Epithelial cell of esophagus (primary cell): ENCODE results near the gene SLC43A2.

Experiments
- DNase-seq: peaks from one replicate; pipeline ENCODE4 v3.0.0; 2010; ENCODE audit warnings: low read depth
- H3K4me3 ChIP-seq: 2 replicates; pipeline ENCODE4 v1.5.1; 2011; ENCODE audit warnings: mild to moderate bottlenecking, low read length, control low read depth
- CTCF ChIP-seq: IDR thresholded peaks from 2 replicates; pipeline ENCODE4 v1.5.1; 2011; ENCODE audit warnings: low read depth, mild to moderate bottlenecking, low read length, control low read depth, inconsistent platforms; ENCODE audit not compliant: insufficient read depth; ENCODE audit errors: missing control alignments

SLC43A2 gene

GRCh38 chr17:1522626-1523025 lies 106.0 kb downstream of the SLC43A2 start:
- no peak for DNase-seq
- no peak overlapping the region for H3K4me3 ChIP-seq
- no peak for TF ChIP-seq CTCF

- no peak for TF ChIP-seq CTCF
- no peak for DNase-seq
- H3K4me3 ChIP-seq = no peak overlapping the region
Measured at GRCh38 chr17:1521086-1521640, 107.5 kb downstream of the SLC43A2 start.

GRCh38 chr17:1519678-1520077 lies 109.0 kb downstream of the SLC43A2 start:
- TF ChIP-seq CTCF = no peak
- H3K4me3 ChIP-seq = no peak overlapping the region
- no peak for DNase-seq
